H9 (cell line): ENCODE results near the gene DOLPP1. TPM values are rescaled to one million over a fixed set of nuclear protein-coding genes. Genes with fewer than 3 reads are reported as not detected.

Experiments
- DNase-seq: peaks from one replicate; pipeline ENCODE4 v3.0.0-alpha.2; 2017
- H2AFZ ChIP-seq: one replicate; pipeline ENCODE4 v1.6.1; 2013; ENCODE audit warnings: mild to moderate bottlenecking, low read length, control low read depth, moderate library complexity
- H2AK5ac ChIP-seq: 2 replicates; pipeline ENCODE4 v1.6.1; 2013; ENCODE audit warnings: low read length, control low read depth, mixed read lengths; ENCODE audit not compliant: insufficient read length
- H2BK120ac ChIP-seq: one replicate; pipeline ENCODE4 v1.6.1; 2013; ENCODE audit warnings: low read depth, mild to moderate bottlenecking, low read length, control low read depth, inconsistent platforms; ENCODE audit not compliant: poor library complexity, severe bottlenecking
- H2BK12ac ChIP-seq: 2 replicates; pipeline ENCODE4 v1.6.1; 2013; ENCODE audit warnings: low read length, control low read depth, mixed read lengths, low read depth; ENCODE audit not compliant: insufficient read length
- H2BK15ac ChIP-seq: 2 replicates; pipeline ENCODE4 v1.6.1; 2013; ENCODE audit warnings: low read depth, low read length, control low read depth
- H2BK20ac ChIP-seq: one replicate; pipeline ENCODE4 v1.6.1; 2013; ENCODE audit warnings: low read depth, mild to moderate bottlenecking, low read length, control low read depth, inconsistent platforms; ENCODE audit not compliant: poor library complexity, severe bottlenecking
- H2BK5ac ChIP-seq: 2 replicates; pipeline ENCODE4 v1.6.1; 2013; ENCODE audit warnings: low read length, control low read depth, mixed read lengths; ENCODE audit not compliant: insufficient read length
- H3K14ac ChIP-seq: 2 replicates; pipeline ENCODE4 v1.6.1; 2013; ENCODE audit warnings: low read length, control low read depth; ENCODE audit not compliant: insufficient read depth
- H3K18ac ChIP-seq: 2 replicates; pipeline ENCODE4 v1.6.1; 2013; ENCODE audit warnings: low read depth, mild to moderate bottlenecking, mixed read lengths, low read length, control low read depth; ENCODE audit not compliant: insufficient read length
- H3K23ac ChIP-seq: 2 replicates; pipeline ENCODE4 v1.6.1; 2013; ENCODE audit warnings: low read length, control low read depth, mixed read lengths, low read depth; ENCODE audit not compliant: insufficient read length
- H3K23me2 ChIP-seq: 2 replicates; pipeline ENCODE4 v1.6.1; 2013; ENCODE audit warnings: low read depth, mild to moderate bottlenecking, mixed read lengths, low read length, control low read depth; ENCODE audit not compliant: insufficient read length, poor library complexity, severe bottlenecking
- H3K27ac ChIP-seq: 2 replicates; pipeline ENCODE4 v1.5.1; 2013; ENCODE audit warnings: low read length, control low read depth, mixed read lengths, low read depth; ENCODE audit not compliant: insufficient read length
- H3K27me3 ChIP-seq: 2 replicates; pipeline ENCODE4 v1.6.1; 2013; ENCODE audit warnings: low read length, control low read depth, inconsistent platforms; ENCODE audit not compliant: insufficient read depth
- H3K4ac ChIP-seq: 2 replicates; pipeline ENCODE4 v1.6.1; 2013; ENCODE audit warnings: low read depth, mild to moderate bottlenecking, control low read depth, inconsistent platforms, low read length, moderate library complexity
- H3K4me1 ChIP-seq: 2 replicates; pipeline ENCODE4 v1.6.1; 2013; ENCODE audit warnings: low read length, control low read depth, inconsistent platforms; ENCODE audit not compliant: insufficient read depth
- H3K4me2 ChIP-seq: 2 replicates; pipeline ENCODE4 v1.6.1; 2013; ENCODE audit warnings: low read length, control low read depth, mixed read lengths; ENCODE audit not compliant: insufficient read length, insufficient read depth
- H3K56ac ChIP-seq: 2 replicates; pipeline ENCODE4 v1.6.1; 2013; ENCODE audit warnings: low read depth, mild to moderate bottlenecking, mixed read lengths, low read length, control low read depth; ENCODE audit not compliant: insufficient read length
- H3K79me1 ChIP-seq: 2 replicates; pipeline ENCODE4 v1.6.1; 2013; ENCODE audit warnings: low read depth, mild to moderate bottlenecking, moderate library complexity, low read length, control low read depth, inconsistent platforms; ENCODE audit not compliant: insufficient read depth, poor library complexity, severe bottlenecking
- H3K79me2 ChIP-seq: 2 replicates; pipeline ENCODE4 v1.6.1; 2013; ENCODE audit warnings: low read length, control low read depth, inconsistent platforms; ENCODE audit not compliant: insufficient read depth
- H3K9ac ChIP-seq: 2 replicates; pipeline ENCODE4 v1.6.1; 2013; ENCODE audit warnings: low read length, control low read depth, mixed read lengths; ENCODE audit not compliant: insufficient read length; ENCODE audit errors: extremely low read depth
- H3K9me3 ChIP-seq: one replicate; pipeline ENCODE4 v1.6.1; 2013; ENCODE audit warnings: low read depth, low read length, inconsistent platforms; ENCODE audit not compliant: control insufficient read depth
- H3T11ph ChIP-seq: one replicate; pipeline ENCODE4 v1.6.1; 2013; ENCODE audit warnings: mild to moderate bottlenecking, low read length, control low read depth, inconsistent platforms
- H4K20me1 ChIP-seq: one replicate; pipeline ENCODE4 v1.6.1; 2013; ENCODE audit not compliant: control insufficient read depth, insufficient read length, insufficient read depth
- H4K5ac ChIP-seq: 2 replicates; pipeline ENCODE4 v1.6.1; 2013; ENCODE audit warnings: low read depth, mild to moderate bottlenecking, mixed read lengths, low read length, control low read depth; ENCODE audit not compliant: insufficient read length
- H4K8ac ChIP-seq: replicated peaks from 2 replicates; pipeline ENCODE4 v1.6.1; 2013; ENCODE audit warnings: low read length, control low read depth, mixed read lengths, low read depth; ENCODE audit not compliant: insufficient read length
- H4K91ac ChIP-seq: 2 replicates; pipeline ENCODE4 v1.6.1; 2013; ENCODE audit warnings: low read depth, mild to moderate bottlenecking, moderate library complexity, mixed read lengths, low read length, control low read depth; ENCODE audit not compliant: insufficient read length
- H3K27ac Mint-ChIP-seq, 3 experiments: 2 replicates in 2 of 3; 3 replicates in 1 of 3; pipeline ENCODE4 v1.8.0; 2020 to 2021; ENCODE audit warnings: mixed read lengths in 3 of 3, mild to moderate bottlenecking in 1 of 3, moderate library complexity in 1 of 3
- H3K27me3 Mint-ChIP-seq: 2 replicates; pipeline ENCODE4 v1.8.0; 2021; ENCODE audit warnings: low read depth, mild to moderate bottlenecking, moderate library complexity, mixed read lengths
- H3K36me3 Mint-ChIP-seq, 3 experiments: 2 replicates in 2 of 3; 3 replicates in 1 of 3; pipeline ENCODE4 v1.8.0; 2020 to 2021; ENCODE audit warnings: low read depth in 3 of 3, mixed read lengths in 3 of 3; ENCODE audit not compliant: insufficient read depth in 1 of 3
- H3K4me1 Mint-ChIP-seq, 2 experiments: 2 replicates each; pipeline ENCODE4 v1.8.0; 2020; ENCODE audit warnings: mixed read lengths in 2 of 2
- H3K4me3 Mint-ChIP-seq, 2 experiments: 2 replicates in 1 of 2; 3 replicates in 1 of 2; pipeline ENCODE4 v1.8.0; 2020 to 2021; ENCODE audit warnings: mild to moderate bottlenecking in 2 of 2, mixed read lengths in 2 of 2, moderate library complexity in 1 of 2
- H3K9me3 Mint-ChIP-seq, 2 experiments: 2 replicates in 1 of 2; 3 replicates in 1 of 2; pipeline ENCODE4 v1.8.0; 2020; ENCODE audit warnings: mild to moderate bottlenecking in 2 of 2, mixed read lengths in 2 of 2, moderate library complexity in 1 of 2
- WGBS: extraction: QIAGEN DNeasy Blood & Tissue Kit; methylation state at CpG from one replicate; pipeline ENCODE4 v1.1.7; 2013; ENCODE audit warnings: missing lambda C conversion rate, low lambda C conversion rate, mixed read lengths; ENCODE audit not compliant: insufficient read length; ENCODE audit errors: extremely low coverage; 5-methylcytosine and 5-hydroxymethylcytosine counted together
- total RNA-seq: library from RNA; stranded (reverse); gene quantifications from 2 replicates; pipeline ENCODE4 v1.2.1, GENCODE V29; 2021
- TF ChIP-seq, protein P1 (sequence below): fragments of 200-600 bp; sonication (generic); conservative IDR thresholded peaks from 3 replicates; pipeline ENCODE4 v1.8.0; 2021; ENCODE audit warnings: antibody characterized with exemption, mild to moderate bottlenecking

DOLPP1 gene
- total RNA-seq, 1 experiment from 2014 or later, result 42.6 TPM

- no peak overlapping the region; a peak in 1 of 5 replicates for H3K4me3 Mint-ChIP-seq
- Histone ChIP-seq H3K79me2 (no peaks in the 10 kb centered on the region), H4K91ac (no peak overlapping the region), H3K27me3 (no peaks in the 10 kb centered on the region), H3K79me1 (no peaks in the 10 kb centered on the region), H3K9me3 (no peaks in the 10 kb centered on the region), H2BK120ac (no peak overlapping the region), H2BK5ac (no peak overlapping the region), H2BK20ac (no peak overlapping the region), H3T11ph (no peak overlapping the region), H4K8ac (no peak overlapping the region), H2AFZ (no peak overlapping the region), H3K23ac (no peak overlapping the region), H2AK5ac (no peak overlapping the region), H4K20me1 (no peaks in the 10 kb centered on the region), H3K4me1 (peaks cover 4% of the 10 kb centered on the region; the same call in 1 of the 2 replicates), H3K56ac (no peak overlapping the region), H3K27ac (no peak overlapping the region), H3K23me2 (peaks cover 5% of the 10 kb centered on the region), H3K18ac (no peak overlapping the region), H3K14ac (no peak overlapping the region; the same call in 1 of the 2 replicates), H2BK12ac (no peak overlapping the region), H3K4ac (no peak overlapping the region), H3K9ac (no peak overlapping the region), H4K5ac (no peak overlapping the region), H2BK15ac (no peak overlapping the region), H3K4me2 (no peak overlapping the region)
- H3K36me3 Mint-ChIP-seq, result peaks cover 11 to 52% (median 49%) of the 10 kb centered on the region in 3 experiments; a peak in 6 of 7 replicates
- peaks cover 27 to 29% of the 10 kb centered on the region in 2 experiments for H3K4me1 Mint-ChIP-seq
- TF ChIP-seq, protein P1, sequence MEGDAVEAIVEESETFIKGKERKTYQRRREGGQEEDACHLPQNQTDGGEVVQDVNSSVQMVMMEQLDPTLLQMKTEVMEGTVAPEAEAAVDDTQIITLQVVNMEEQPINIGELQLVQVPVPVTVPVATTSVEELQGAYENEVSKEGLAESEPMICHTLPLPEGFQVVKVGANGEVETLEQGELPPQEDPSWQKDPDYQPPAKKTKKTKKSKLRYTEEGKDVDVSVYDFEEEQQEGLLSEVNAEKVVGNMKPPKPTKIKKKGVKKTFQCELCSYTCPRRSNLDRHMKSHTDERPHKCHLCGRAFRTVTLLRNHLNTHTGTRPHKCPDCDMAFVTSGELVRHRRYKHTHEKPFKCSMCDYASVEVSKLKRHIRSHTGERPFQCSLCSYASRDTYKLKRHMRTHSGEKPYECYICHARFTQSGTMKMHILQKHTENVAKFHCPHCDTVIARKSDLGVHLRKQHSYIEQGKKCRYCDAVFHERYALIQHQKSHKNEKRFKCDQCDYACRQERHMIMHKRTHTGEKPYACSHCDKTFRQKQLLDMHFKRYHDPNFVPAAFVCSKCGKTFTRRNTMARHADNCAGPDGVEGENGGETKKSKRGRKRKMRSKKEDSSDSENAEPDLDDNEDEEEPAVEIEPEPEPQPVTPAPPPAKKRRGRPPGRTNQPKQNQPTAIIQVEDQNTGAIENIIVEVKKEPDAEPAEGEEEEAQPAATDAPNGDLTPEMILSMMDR, result no peak
- H3K27me3 Mint-ChIP-seq, result peaks cover 1% of the 10 kb centered on the region; the same call in 1 of the 2 replicates
- H3K9me3 Mint-ChIP-seq, result no peaks in the 10 kb centered on the region; a peak in 1 of 5 replicates
- no peak for DNase-seq
- no peak overlapping the region; a peak in 1 of 7 replicates for H3K27ac Mint-ChIP-seq
- WGBS, result no CpG with 5 or more reads among the region's 16 CpGs
These were observed 55.6 kb downstream of the DOLPP1 start for GRCh38 chr9:129136446-129137035.
